NCI-H82 treated with DMSO at 0.1 percent for 48 hours (cell line): ENCODE data around the gene BIN2.
"Not testable (repeated sequence)": the region's sequence is repeated elsewhere in the genome, so short reads cannot be mapped to it uniquely, and the experiment has no call there.

Experiments
- DNase-seq: peaks from one replicate; lab custom pipeline; 2025; ENCODE audit not compliant: unreplicated experiment; lab: John Stamatoyannopoulos, UW

Gene BIN2

DNA sequence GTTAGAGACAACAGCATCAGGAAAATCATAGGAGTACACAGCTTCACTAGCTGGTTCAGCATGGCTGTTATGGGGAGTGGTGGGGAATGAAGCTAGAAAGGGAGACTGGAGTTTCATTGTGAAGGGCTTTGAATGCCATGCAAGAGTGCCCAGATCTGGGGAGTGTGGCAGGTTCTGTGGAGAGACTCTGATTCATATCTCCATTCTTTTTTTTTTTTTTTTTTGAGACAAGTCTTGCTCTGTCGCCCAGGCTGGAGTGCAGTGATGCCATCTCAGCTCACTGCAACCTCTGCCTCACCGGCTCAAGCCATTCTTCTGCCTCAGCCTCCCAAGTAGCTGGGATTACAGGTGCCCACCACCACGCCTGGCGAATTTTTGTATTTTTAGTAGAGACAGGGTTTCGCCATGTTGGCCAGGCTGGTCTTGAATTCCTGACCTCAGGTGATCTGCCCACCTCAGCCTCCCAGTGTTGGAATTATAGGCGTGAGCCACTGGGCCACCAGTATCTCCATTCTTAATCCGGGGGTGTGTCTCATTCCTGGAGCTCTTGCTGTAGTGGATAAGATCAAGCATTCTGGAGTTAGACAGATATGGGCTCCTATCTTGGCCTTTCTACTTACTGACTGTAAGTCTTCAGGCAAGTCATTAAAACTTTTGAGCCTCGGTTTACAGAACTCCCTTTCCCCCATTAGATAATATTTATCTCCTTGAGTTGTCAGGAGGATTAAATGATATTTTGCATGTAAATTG, 5.7 kb downstream of the BIN2 start:
- not testable (repeated sequence) for DNase-seq

DNA sequence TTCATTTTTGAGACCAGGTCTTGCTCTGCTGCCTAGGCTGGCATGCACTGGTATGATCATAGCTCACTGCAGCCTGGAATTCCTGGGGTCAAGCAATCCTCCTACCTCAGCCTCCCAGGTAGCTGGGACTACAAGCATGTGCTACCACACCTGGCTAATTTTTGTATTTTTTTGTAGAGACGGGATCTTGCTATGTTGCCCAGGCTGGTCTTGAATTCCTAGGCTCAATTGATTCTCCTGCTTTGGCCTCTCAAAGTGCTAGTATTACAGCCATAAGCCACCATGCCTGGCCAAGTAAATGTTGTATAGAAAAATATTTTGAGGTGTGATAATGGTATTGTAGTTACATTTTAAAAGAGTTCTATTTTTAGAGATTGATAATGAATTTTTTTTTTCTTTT, 12.6 kb downstream of the BIN2 start:
- no peak for DNase-seq

DNA sequence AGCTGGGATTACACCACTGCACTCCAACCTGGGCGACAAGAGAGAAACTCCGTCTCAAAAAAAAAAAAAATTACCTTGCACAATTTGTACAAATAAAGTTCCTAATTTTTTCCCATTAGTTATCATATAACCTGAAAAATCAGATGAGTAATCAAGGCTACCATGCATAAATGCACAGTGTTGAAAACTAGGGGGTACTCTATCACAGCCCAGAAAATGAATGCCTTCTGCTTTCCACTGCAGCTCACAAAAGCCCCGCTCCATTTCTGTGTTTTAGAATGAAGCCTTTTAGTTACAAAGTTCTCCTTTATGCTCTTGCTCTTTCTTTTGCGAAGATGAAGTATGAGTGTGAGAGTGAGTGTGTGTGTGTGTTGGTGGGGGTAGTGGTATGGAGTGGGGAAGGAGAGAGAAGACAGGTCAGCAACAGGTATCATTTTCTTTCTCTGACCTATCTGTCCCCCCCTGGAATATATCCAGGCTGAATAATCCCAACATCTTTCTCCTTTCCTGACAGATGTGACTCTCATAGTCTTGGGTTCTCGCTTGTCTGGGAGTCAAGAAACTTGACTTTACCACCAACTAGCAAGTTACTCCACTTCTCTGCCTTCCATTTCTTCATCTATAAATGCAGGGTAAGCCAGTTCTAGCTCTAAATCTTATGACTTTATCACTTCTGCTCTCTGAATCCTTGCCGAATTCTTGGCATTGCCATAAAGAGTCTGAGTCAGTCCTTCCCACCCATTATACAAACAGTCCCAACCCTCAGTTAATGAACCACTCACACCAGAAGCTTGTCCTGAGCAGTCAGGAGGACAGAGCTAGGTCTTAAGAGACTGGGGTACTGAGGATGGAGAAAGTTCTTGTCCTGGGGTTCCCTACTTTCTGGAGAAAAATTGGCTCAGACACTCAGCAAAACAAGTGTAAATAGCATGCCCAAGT, 16.1 kb downstream of the BIN2 start:
- no peak for DNase-seq

DNA sequence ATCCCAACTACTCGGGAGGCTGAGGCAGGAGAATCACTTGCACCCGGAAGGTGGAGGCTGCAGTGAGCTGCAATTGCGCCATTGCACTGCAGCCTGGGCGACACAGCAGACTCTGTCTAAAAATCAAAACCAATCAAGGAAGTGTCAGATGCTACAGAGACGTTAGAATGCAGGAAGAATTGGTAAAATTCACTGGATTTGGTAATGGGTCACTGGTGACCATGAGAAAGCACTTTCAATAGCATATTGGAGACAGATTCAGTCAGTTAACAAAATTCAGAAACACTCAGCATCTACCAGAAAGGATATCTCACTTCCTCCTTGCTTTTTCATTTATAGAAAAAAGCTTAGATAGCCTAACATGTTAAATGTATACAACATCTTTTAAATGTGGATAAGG, 17.5 kb downstream of the BIN2 start:
- DNase-seq, result no peak

- DNase-seq, result not testable (repeated sequence)
These were observed 23.2 kb downstream of the BIN2 start for GRCh38 chr12:51300768-51301167.

GRCh38 chr12:51295651-51296050, 28.3 kb downstream of the BIN2 start:
- DNase-seq, result no peak

GRCh38 chr12:51294097-51294496, 29.9 kb downstream of the BIN2 start:
- not testable (repeated sequence) for DNase-seq

DNA sequence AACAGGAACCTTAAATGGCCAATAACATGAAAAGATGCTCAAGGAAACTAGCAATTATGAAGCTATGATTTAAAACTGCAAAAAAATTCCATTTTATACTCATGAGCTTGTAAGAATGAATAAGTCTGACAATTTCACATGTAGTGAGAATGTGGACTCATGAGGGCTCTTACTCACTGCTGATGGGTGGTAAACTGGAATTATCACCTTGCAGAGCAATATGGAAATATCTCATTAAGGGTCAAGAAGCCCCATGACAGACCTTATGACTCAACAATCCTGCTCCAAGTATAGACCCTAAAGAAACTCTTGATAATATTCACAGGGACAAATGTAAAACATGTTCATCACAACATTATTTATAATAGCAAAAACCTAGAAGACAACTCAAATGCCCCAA, 30.3 kb downstream of the BIN2 start:
- no peak for DNase-seq

DNA sequence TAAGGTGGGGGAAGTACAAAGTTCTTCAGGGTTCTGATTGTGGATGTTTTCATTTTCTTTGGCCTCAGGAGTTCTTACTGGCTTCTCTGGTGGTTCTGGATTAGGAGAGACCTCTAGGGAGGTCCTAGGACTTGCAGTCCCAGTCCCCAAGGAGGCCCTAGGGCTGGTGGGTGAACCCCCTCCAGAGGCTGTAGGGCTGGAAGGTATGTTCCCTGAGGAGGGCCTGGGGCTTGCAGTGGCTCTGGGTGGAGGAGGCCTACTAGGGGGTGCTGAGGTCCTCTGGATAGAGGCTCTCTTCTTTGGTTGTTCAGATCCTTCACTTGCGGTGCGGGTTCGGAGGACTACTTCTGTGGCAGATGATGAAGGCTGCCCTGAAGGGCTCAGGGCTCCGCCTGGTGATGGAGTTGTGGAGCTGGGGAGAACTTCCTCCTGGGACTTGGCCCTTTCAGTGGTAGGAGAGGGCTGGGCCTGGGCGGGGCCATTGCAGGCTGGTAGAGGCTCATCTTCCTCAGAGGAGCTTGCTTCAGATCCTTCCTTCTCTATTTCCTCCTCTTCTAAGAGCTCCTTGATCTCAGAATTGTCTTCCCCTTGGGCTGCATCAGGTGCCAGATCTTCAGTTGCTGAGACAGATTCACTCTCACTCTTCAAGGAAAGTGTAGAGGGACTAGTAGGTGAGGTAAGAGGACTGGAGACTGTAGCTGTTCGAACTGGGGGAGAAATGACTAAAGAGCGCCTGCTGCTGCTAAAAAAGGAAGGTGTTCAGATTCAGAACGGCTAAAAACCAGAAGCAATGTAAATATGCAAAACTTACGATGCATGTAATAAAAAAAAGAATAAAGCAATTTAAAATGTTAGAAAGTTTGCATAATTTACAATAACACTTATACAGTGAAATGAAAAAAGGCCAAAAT, 32.1 kb downstream of the BIN2 start:
- DNase-seq, result not testable (repeated sequence)

- DNase-seq, result no peak
These were observed 38.1 kb downstream of the BIN2 start for GRCh38 chr12:51285843-51286242.

DNA sequence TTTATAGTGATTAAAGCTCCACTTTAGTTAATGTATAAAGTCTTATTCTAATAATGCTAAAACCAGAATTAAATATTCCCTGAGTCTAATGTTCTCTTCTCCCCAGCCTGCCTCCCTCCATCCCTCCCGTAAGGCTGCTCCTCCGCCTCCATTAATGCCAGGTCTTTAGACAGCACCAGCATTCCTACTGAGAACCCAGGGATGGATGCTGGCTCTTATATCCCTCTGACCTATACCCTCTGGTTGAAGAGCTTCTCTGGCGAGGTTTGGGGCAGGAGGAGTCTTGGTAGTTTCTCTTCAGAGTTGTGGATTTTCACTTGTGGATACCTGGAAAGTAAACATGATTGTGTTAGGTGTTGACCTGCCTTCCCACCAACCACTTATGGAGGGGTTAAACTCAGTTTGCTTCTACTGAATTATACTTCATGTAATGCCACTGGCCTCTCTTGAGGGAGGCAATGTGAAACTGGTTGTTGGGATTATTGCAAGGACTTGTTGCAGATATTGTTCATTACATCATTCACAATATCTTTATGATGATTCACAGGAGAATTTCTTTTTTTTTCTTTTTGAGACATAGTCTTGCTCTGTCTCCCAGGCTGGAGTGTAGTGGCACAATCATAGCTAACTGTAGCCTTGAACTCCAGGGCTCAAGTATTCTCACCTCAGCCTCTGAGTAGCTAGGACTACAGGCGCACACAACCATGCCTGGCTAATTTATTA, 42.6 kb downstream of the BIN2 start:
- DNase-seq, result no peak

GRCh38 chr12:51275088-51275487, 48.9 kb downstream of the BIN2 start:
- no peak for DNase-seq

GRCh38 chr12:51272810-51273209, 51.2 kb downstream of the BIN2 start:
- not testable (repeated sequence) for DNase-seq

DNA sequence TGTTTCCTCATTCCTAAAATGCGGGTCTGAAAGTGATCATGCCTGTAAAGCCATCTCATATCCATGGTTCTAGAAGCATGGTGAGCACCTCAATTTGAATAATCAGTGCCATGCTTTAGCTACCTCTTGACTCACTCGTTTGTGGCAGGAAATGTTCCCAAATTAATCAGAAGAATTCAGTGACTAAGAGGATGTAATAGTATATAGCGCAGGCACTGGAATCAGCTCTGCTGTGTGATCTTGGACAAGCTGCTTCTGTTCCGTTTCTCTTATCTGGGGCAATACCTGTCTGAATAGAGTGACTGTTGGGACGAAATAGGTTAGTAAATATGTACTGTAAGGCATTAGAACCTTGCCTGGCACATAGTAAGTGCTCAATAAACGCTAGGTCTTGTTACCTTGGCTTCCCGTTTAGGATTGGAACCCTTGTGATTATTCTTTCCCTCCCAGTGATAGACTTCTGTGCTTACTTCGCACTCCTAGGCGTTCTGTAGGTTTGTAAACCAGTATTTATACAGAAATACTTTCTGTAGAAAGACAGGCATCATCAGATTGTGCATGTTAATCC, 52.9 kb downstream of the BIN2 start:
- no peak for DNase-seq

DNA sequence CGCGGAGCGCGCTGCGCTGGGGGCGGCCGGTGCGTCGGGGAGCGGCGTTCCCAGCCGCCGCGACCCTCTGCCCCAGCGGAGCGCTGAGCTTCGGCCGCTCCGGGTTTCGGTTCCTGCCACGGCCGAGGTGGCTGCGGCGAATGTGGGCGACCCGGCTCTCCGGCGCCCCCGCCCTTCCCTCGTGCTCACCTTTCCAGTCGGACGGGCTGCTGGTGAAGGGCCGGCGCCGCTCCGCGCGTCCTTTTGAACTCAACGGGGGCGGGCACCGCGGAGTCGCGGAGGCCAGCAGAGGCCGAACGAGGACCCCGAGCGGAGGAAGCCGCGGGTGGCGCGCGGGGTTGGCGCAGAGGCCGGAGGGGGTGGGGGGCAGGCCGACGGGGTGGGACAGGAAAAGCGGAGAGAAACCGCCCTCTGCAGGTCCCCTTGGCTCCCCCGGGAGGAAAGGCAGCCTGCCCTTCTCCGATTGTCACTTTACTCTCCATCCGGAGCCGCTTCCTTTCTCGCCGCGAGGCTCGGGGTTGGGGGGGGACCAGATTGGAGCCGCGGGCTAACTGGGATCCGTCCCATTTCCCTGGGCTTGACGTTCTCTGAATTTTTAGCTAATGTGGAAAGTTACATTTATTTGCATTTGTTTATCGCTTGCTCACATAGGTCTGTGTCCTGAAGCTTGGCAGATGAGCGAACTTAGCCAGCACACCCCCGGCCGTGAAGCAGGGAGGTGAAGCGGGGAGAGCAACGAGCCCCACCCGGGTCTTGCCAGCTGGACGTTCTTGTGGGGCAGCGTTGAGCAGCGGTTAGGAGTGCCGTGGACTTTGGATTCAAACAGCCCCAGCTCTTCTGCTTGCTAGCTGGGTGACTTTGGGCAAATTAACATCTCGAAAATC, 53.7 kb downstream of the BIN2 start, which contains the start of gene SMAGP:
SMAGP (minus strand) TSS at position 349 of the 884 bp plus-strand sequence. CDS start 1,137 bp downstream, outside the sequence.
- DNase-seq, result no peak

DNA sequence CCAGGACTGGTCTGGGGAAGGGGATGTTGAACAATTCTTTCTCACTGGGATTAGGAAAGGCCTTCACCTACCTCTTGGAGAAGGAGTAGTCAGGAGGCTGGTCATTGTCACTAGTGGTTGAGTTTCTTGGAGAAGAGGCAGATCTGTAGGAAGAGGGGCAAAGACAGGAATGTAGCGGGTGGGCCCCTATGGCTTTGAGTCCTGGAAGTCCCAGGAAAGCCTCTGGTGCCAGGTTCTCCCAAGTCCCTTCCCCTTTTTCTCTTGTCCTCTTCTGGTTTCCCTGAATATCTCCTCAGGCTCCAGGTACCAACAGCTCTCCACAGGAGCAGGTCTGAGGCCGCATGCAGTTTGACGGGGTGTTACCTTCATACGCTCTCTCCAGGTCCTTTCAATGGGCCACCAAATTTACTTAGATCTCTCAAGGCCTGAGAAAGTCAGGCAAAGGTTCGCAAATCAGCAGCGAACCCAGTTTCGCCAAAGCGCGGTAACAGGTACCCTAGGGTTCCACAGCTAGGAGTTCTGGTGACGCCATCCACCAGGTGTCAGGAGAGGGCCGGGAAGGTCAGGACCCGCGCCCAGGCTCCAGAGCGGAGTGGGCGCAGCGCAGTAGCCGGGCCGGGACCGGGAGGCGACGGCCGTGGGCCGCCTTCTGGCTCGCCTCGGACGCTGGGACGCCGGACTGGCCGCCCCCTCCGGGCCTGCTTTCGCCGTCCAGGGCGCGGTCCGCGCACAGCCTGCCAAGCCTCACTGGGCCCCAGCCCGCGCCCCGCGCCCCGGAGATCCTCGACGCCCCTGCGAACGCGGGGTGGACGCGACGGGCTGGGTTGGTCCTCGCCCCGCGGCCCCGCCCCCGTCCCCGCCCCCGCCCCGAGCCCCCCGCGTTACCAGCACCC, 54.6 kb downstream of the BIN2 start:
- no peak for DNase-seq

GRCh38 chr12:51265024-51265423, 59.0 kb downstream of the BIN2 start:
- no peak for DNase-seq

DNA sequence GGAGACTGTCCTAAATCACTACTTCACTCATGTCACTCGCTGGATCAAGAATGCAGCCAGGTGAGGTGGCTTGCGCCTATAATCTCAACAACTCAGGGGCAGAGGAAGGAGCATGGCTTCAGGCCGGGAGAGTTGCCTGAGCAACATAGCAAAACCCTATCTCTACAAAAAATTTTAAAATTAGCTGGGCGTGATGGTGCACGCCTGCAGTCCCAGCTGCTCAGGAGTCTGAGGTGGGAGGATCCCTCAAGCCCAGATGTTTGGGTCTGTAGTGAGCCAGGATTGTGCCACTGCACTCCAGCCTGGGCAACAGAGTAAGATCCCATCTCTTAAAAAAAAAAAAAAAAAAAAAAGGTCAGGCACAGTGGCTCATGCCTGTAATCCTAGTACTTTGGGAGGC, 59.7 kb downstream of the BIN2 start:
- DNase-seq, result no peak
